Mammary epithelial cell (primary cell): Measurements from ENCODE around the gene MARCHF3.
"Not testable (repeated sequence)": the region's sequence is repeated elsewhere in the genome, so short reads cannot be mapped to it uniquely, and the experiment has no call there.

Experiments used
- EZH2 ChIP-seq: IDR thresholded peaks from 2 replicates; pipeline ENCODE4 v1.6.1; 2012; ENCODE audit warnings: low read length, inconsistent platforms, borderline replicate concordance
- TF ChIP-seq, protein P1 (sequence below), 2 donors: IDR thresholded peaks in 1 of 2; conservative IDR thresholded peaks in 1 of 2; 2 replicates each; pipeline ENCODE4 v1.5.1; 2011 to 2012; ENCODE audit warnings: inconsistent platforms in 2 of 2, low read length in 2 of 2, mild to moderate bottlenecking in 2 of 2, control low read depth in 1 of 2, low read depth in 1 of 2; ENCODE audit not compliant: insufficient read depth in 1 of 2; ENCODE audit errors: extremely low read depth in 1 of 2

DNA sequence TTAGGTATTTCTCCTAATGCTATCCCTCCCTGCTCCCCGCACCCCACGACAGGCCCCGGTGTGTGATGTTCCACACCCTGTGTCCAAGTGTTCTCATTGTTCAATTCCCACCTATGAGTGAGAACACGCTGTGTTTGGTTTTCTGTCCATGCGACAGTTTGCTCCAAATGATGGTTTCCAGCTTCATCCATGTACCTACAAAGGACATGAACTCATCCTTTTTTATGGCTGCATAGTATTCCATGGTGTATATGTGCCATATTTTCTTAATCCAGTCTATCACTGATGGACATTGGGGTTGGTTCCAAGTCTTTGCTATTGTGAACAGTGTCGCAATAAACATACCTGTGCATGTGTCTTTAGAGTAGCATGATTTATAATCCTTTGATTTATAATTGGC is 23.2 kb upstream of the MARCHF3 start:
- TF ChIP-seq, protein P1, sequence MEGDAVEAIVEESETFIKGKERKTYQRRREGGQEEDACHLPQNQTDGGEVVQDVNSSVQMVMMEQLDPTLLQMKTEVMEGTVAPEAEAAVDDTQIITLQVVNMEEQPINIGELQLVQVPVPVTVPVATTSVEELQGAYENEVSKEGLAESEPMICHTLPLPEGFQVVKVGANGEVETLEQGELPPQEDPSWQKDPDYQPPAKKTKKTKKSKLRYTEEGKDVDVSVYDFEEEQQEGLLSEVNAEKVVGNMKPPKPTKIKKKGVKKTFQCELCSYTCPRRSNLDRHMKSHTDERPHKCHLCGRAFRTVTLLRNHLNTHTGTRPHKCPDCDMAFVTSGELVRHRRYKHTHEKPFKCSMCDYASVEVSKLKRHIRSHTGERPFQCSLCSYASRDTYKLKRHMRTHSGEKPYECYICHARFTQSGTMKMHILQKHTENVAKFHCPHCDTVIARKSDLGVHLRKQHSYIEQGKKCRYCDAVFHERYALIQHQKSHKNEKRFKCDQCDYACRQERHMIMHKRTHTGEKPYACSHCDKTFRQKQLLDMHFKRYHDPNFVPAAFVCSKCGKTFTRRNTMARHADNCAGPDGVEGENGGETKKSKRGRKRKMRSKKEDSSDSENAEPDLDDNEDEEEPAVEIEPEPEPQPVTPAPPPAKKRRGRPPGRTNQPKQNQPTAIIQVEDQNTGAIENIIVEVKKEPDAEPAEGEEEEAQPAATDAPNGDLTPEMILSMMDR (conservative IDR thresholded peaks at IDR 0.05 in 1 of 2, IDR thresholded peaks at IDR 0.05 in 1 of 2; ENCODE audit: extremely low read depth in 1 of 2, insufficient read depth in 1 of 2, low read depth in 1 of 2, low read length in 2 of 2), result not testable (repeated sequence)
- not testable (repeated sequence) for TF ChIP-seq EZH2
